Measurements from ENCODE around the gene ZSWIM4.
"Not testable (repeated sequence)": the region's sequence is repeated elsewhere in the genome, so short reads cannot be mapped to it uniquely, and the experiment has no call there.

The ZSWIM4 gene

DNA sequence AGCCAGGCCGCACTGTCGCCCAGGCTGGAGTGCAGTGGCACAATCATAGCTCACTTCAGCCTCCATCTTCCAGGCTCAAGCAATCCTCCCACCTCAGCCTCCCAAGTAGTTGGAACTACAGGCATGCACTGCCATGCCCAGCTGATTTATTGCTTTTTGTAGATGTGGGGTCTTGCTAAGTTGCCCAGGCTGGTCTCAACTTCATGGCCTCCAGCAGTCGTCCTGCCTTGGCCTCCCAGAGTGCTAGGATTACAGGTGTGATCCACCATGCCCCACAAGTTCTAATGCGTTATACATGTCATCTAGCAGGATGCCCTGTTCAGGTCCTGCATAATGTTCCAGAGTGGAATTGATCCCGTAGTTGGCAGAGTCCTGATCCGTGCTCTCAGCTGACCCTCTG, 16.4 kb upstream of the ZSWIM4 start:
- no peak for DNase-seq

DNA sequence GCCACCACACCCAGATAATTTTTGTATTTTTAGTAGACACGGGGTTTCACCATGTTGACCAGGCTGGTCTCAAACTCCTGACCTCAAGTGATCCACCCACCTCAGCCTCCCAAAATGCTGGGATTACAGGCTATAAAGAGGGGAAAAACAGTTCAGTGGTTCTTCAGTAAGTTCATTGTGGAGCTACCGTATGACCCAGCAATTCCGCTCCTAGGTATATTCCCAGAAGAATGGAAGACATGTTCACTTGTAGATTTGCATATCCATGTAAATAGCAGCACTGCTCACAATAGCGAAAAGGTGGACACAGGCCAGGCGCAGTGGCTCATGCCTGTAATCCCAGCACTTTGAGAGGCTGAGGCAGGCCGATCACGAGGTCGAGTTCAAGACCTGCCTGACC, 15.4 kb upstream of the ZSWIM4 start:
- DNase-seq = not testable (repeated sequence)

DNA sequence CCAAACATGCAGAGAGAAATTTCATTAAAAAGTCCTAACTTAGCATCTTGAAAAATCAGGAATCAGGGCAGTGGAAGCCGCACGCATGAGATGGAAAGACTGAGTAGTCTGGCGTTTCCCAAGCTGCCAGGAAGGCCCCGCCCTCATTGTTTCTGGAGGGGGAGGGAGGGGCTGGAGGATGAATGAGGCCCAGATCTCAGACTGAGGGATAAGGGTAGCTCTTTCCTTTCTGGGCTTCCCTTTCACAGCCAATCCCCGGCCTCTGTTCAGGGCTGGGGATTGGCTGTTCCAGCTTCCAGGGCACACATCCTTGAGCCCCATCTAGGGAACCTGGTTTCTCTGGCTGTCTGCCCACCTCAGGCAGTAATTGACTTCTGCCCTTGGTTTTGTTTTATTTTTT, 13.7 kb upstream of the ZSWIM4 start:
- no peak for DNase-seq

DNA sequence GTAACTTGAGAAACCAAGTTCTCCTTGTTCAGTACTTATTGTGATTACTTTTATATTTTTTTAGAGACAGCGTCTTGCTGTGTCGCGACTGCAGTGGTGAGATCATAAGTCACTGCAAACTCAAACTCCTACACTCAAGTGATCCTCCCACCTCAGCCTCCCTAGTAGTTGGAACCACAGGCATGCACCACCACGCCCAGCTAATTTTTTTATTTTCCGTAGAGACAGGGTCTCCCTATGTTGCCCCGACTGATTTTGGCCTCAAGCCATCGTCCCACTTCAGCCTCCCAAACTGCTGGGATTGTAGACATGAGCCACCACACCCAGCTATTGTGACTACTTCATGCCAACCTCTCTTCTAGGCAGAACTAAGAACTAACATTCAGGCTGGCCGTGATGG, 12.7 kb upstream of the ZSWIM4 start:
- no peak for DNase-seq

DNA sequence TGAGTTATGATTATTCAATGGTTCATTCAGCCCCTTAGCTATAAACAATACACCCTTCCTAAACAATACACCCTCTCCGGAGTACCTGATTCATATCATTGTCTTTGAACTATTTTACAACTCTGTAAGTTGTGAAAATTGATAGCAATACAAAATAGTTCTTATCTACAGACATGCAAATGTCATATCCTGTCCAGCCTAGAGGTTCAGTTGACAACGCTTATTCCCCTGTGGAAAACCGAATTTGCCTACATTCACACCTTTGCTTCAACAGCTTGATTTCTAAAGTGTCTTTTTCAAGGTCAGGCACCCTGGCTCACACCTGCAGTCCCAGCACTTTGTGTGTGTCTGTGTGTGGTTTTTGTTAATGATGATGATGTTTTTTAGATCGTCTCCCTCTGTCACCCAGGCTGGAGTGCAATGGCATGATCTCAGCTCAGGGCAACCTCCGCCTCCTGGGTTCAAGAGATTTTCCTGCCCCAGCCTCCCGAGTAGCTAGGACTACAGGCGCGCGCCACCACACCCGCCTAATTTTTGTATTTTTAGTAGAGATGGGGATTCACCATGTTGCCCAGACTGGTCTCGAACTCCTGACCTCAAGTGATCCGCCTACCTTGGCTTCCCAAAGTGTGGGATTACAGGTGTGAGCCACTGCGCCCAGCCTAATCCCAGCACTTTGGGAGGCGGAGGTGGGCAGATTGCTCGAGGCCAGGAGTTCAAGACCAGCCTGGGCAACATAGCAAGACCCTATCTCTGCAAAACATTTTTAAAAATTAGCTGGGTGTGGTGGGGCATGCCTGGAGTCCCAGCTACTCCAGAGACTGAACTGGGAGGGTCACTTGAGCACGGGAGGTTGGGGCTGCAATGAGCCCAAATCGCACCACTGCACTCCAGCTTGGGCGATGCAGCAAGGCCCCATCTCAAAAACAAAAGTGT, 11.4 kb upstream of the ZSWIM4 start:
- no peak for DNase-seq

DNA sequence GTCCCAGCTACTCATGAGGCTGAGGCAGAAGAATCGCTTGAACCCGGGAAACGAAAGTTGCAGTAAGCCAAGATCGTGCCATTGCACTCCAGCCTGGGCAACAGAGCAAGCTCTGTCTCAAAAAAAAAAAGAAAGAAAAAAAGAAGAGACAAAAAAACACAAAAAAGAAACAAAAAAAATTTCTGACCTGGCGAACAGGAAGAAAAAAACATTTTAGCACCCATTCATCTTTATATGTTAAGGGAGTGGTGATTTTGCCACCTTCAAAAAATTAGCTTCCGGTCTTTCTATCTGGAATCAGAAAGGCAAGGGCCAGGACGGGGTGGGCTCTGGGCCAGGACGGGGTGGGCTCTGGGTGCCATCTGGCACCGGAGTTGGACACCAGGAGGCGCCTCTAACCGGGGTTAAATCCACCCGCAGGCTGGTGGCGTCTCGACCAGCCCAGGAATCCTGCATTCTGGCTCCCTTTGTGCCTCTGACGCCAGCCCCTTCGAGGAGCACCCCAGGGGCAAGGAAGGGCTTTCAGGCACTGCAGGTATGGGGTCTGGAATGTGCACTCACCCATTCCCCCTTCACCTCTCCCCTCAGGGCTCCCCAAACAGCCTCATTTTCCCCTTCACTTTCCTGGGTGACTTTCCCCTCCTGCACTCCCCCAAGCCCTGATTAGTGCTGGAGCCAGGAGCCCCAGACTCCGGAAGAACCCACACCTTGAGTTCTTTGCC, 10.4 kb upstream of the ZSWIM4 start:
- peak; percentile 76 for DNase-seq

DNA sequence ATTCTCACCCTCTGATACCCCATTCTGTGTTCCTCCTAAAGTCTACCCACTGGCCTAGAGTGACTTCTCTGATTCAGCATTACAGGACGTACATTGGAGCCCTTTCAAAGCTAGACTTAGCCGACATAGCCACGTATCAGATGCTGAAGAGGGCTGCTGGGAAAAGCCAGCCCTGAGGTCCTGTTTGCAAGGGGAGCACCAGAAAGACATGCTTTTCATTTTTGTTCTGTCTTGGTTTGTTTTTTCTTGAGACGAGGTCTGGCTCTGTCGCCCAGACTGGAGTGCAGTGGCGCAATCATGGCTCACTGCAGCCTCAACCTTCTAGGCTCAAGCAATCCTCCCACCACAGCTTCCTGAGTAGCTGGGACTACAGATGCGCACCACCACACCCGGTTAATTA, 6.3 kb upstream of the ZSWIM4 start:
- DNase-seq = peak; percentile 60

DNA sequence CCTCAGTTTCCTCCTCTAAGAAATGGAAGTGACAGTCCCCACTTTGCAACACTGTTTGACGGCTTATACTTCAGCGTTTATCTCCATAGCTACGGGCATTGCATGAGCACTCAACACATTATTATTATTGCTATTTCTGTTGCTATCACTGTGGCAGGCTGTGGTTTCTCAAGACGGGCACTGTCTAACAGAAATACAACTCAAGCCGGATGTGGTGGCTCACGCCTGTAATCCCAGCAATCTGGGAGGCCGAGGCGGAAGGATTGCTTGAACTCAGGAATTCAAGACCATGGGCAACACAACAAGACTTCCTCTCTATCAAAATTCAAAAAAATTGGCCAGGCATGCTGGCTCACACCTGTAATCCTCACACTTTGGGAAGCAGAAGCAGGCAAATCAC, 4.9 kb upstream of the ZSWIM4 start:
- peak; percentile 76 for DNase-seq

DNA sequence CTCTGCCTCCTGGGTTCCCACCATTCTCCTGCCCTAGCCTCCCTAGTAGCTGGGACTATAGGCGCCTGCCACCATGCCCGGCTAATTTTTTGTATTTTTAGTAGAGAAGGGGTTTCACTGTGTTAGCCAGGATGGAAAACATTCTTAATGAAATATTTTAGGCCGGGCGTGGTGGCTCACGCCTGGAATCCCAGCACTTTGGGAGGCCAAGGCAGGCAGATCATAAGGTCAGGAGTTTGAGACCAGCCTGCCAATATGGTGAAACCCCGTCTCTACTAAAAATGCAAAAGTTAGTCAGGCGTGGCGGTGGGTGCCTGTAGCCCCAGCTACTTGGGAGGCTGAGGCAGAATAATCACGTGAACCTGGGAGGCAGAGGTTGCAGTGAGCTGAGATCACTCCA, 1.9 kb upstream of the ZSWIM4 start:
- DNase-seq = not testable (repeated sequence)

DNA sequence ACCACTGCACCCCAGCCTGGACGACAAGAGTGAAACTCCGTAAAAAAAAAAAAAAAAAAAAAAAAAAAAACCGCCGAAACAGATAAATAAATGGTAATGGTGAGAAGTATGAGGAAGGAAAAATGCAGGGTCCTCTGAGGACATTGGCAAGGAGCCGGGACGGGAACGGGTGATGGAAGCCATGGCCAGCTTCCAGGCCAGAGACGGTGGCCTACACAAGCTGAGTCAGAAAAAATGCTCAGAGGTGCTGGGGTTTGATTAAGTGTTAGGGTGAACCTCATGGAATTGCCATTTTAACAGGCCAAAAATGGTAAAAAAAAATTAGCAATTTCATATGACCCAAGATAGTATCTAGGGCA, 866 bp upstream of the ZSWIM4 start:
- DNase-seq = no peak

DNA sequence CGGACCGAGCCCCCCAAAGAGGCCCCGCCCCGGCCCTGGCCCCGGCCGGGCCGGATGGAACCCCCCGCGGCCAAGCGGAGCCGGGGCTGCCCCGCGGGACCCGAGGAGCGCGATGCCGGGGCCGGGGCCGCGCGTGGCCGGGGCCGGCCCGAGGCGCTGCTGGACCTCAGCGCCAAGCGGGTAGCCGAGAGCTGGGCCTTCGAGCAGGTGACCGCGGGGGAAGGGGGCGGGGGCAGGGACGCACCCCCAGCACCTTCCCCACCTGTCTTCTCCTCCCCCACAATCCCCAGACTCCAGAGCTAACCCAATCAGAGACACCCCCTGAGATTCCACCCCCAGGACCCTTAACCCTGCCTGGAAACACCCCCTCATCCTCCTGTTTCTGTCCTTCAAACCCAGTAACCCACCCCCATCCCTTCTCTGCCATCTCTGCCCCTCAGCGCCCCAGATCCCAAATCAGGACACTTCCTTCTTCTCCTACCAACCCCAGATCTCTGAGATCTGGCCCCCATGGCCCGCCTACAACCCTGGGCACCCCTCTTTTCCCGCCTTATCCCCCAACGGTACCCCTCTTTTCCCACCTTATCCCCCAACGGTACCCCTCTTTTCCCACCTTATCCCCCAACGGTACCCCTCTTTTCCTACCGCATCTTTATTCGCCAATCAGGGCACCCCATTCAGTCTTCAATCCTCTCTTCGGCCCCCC, 505 bp downstream of the ZSWIM4 start:
- DNase-seq = no peak

DNA sequence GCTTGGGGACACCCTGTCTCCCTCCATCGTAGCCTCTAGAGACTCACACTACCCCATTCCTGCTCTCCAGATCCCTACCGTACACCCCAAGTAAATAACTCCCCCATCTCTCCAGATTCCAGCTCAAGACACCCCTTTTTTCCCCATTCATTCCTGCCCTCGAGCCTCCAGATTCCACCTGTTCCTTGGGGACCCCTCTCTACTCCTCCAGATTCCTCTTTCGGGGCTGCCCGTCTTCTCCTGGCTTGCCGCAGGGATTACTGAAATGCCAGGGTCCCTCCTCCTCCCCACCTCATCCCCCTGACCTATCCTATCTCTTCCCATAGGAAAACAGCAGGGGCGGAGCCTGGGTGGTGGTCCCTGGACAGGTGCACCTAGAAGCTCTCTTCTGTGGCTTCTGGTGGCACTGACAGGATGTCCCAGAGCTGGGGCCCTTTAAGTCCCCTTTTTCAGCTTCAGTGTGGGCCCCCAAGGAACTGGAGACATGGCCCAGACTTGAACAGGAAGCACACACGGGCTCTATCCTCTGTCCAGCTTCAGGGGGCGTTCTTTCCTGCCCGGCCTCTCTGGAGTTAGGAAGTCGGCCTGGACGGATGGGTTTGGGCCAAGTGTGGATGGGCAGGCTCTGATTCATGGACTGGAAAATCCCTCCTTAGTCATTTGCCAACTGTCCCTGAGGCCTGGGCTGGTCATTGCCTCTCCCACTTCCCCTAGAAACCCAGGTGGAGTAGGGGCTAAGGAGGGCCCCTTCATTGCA, 1.2 kb downstream of the ZSWIM4 start:
- no peak for DNase-seq

DNA sequence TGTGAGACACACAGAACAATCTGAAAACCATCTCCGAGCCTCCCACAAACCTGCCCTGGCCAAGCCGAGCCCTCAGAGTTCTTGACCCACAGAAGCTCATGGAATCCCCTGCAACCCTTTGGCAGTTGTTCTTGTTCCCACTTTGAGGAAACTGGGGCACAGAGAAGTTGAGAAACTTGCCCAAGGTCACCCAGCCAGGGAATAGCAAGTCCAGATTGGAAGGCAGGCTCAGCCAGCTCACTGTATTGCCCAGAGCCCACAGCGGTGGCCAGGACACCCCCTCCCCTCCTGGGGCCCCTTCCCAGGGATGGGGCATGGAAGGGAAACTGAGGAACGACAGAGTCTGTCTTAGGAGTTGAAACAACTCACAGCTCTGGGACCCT, 1.8 kb downstream of the ZSWIM4 start:
- no peak for DNase-seq

DNA sequence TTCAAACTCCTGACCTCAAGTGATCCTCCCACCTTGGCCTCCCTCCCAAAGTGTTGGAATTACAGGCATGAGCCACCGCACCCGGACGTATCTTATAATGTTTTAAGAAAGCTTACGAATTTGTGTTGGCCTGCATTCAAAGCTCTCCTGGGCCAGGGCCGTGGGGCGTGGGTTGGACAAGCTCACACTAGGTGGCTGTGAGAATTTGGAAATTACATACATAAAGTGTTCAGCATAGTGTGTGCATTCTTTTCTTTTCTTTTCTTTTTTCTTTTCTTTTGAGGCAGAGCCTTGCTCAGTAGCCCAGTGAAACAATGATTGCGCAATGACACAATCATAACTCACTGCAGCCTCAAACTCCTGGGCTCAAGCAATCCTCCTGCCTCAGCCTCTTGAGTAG, 2.6 kb downstream of the ZSWIM4 start:
- DNase-seq = no peak

DNA sequence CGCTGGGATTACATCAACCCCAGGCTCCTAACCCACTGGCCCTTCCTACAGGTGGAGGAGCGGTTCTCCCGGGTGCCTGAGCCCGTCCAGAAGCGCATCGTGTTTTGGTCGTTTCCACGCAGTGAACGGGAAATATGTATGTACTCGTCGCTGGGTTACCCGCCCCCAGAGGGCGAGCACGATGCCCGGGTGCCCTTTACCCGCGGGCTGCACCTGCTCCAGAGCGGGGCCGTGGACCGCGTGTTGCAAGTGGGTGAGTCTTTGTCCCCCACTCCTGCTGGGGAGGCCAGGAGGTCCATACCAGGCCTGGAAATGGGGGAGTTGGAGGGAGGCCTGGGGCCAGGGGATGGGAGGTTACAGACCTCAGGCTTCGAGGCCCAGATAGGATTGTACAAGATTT, 4.4 kb downstream of the ZSWIM4 start:
- no peak for DNase-seq

DNA sequence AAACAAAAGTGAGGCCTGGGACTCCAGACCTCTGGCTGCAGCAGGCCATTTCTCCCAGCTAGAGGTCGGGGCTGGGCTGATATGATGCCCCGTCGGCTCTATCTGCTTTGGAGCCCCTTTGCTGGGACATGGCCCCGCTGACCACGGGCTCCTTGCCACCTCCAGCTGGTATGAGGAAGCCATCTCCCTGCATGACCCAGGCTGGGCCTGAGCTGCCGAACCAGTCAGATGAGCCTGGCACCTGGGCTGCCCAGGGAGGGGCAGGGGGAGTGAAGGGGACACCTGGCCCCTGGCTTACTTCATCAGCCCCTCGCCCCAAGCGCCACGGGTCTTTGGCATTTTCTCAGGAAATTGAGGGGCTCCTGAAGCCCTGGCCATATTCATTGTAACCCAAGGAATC, 7.8 kb downstream of the ZSWIM4 start:
- no peak for DNase-seq

DNA sequence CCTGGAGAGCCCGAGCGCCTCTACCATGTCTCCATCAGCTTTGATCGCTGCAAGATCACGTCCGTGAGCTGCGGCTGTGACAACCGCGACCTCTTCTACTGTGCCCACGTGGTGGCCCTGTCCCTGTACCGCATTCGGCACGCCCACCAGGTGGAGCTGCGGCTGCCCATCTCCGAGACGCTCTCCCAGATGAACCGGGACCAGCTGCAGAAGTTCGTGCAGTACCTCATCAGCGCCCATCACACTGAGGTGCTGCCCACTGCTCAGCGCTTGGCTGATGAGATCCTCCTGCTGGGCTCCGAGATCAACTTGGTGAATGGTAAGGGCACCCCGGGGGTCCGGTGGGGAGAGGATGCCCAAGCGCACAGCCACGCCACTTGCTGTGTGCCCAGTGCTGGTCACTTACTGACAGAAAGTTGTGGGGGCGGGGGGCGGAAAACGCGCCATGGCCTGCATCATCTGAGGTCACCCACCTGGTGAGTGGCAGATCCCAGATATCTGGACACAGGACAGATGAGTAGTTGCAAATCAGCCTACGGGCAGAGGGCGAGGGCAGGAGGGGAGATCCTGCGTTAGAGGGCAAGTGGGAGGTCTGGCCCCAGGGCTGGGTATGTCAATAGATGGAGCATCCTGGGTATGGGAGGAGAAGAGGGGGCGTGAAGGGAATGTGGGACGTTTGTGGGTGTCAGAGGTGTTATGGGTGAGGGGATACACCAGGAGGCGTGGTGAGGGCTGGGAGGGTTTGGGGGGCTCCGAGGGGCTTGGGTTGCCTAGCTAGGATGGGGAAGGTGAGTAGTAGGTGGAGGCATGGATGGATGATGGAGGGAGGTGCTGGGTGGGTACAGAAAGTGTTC, 9.8 kb downstream of the ZSWIM4 start:
- DNase-seq = no peak

DNA sequence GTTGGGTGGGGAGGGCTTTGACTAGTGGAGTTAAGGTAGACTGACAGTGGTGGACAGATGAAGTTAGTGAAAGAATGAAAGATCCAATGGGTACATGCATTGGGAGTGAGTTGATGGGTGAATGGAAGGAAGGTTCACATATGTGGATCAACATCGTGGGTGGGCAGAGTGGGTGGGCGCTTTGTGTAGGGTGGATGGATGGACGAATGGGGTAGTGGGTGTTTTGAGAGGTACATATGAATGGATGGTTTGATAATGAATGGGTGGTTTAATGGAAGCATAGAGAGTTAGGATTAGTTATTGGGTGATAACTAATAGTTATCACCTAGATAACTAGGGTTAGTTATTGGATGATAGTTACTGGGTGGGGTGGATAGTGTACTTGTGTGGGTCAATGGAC, 11.5 kb downstream of the ZSWIM4 start:
- DNase-seq = no peak

DNA sequence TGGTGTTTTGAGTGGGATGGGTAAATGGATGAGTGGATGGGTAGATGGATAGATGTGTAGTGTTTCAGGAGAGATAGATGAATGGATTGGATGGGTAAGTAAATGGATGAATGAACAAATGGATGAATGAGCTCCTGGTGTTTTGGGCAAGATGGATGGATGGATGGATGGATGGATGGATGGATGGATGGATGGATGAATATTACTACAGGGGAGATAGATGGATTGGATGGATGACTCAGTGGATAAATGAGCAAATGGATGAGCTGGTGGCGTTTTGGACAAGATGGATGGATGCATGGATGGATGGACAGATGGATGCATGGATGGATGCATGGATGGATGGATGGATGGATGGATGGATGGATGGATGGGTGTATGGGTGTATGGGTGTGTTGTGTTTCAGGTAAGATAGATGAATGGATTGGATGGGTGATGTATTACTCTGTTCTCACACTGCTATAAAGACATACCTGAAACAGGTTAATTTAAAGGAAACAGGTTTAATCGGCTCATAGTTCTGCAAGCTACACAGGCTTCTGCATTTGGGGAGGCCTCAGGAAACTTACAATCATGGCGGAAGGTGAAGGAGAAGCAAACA, 12.3 kb downstream of the ZSWIM4 start:
- no peak for DNase-seq

DNA sequence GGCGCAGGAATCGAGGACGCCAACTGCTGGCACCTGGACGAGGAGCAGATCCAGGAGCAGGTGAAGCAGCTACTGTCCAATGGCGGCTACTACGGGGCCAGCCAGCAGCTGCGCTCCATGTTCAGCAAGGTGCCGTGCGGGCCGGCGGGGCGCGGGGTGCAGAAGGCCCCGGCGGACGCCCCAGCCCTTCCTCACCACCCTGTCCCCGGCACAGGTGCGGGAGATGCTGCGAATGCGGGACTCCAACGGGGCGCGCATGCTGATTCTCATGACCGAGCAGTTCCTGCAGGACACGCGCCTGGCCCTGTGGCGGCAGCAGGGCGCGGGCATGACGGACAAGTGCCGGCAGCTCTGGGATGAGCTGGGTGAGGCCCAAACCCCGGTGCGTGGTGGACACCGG, 13.6 kb downstream of the ZSWIM4 start:
- no peak for DNase-seq

DNA sequence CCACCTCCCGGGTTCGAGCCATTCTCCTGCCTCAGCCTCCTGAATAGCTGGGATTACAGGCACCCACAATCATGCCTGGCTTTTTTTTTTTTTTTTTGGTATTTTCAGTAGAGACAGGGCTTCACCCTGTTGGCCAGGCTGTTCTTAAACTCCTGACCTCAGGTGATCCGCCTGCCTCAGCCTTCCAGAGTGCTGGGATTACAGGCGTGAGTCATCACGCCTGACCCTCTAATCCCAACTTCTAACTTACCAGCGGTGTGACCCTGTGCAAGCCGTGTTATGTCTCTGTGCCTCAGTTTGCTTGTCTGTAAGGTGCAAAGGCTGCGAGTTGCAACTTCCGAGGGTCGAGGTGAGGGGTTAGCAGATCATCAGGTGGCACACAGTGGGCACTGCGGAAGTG, 17.3 kb downstream of the ZSWIM4 start:
- no peak for DNase-seq

DNA sequence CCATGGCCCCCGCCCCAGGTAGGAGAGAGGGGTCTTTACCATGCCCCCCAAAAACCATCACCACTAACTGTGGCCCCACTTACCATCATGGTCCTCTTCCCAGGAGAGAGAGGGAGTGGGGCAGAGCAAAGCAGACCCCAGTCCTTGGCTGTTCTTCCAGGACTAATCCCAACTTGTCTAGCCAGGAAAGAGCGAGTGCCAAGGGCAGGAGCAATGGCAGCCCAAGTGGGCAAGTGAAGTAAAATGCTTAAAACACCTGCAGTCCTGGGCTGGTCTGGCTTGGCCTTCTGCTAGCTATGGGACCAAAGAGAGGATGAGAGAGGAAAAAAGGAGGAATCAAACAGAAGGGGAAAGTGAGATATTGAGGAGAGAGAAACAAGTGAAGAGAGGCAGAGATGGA, 17.9 kb downstream of the ZSWIM4 start:
- DNase-seq = no peak
